ENCODE measurements around the gene CCDC116.
"Not testable (repeated sequence)": the region's sequence is repeated elsewhere in the genome, so short reads cannot be mapped to it uniquely, and the experiment has no call there.

The CCDC116 gene

GRCh38 chr22:21677606-21678443 lies 45.3 kb downstream of the CCDC116 start:
- TF ChIP-seq CSDC2 (CRISPR knock-in tag; IDR thresholded peaks at IDR 0.05) (no peak), CSRNP3 (CRISPR knock-in tag; IDR thresholded peaks at IDR 0.05) (no peak), BACH2 (CRISPR knock-in tag; IDR thresholded peaks at IDR 0.05; ENCODE audit: borderline replicate concordance) (no peak), ZFP3 (CRISPR knock-in tag; IDR thresholded peaks at IDR 0.05) (no peak), ARNTL (CRISPR knock-in tag; IDR thresholded peaks at IDR 0.05; ENCODE audit: borderline replicate concordance, low read depth) (no peak), ZNF8 (CRISPR knock-in tag; IDR thresholded peaks at IDR 0.05) (no peak), ZNF565 (CRISPR knock-in tag; conservative IDR thresholded peaks at IDR 0.05; ENCODE audit: low read depth) (no peak), ISL1 (CRISPR knock-in tag; IDR thresholded peaks at IDR 0.05) (no peak), OSR1 (CRISPR knock-in tag; IDR thresholded peaks at IDR 0.05) (no peak), TSHZ2 (CRISPR knock-in tag; IDR thresholded peaks at IDR 0.05) (no peak), POU6F1 (CRISPR knock-in tag; IDR thresholded peaks at IDR 0.05; ENCODE audit: borderline replicate concordance, low read depth) (no peak)
- no peak for ATAC-seq

GRCh38 chr22:21678842-21679241 lies 46.3 kb downstream of the CCDC116 start:
- ATAC-seq = not testable (repeated sequence)

- no peak for ATAC-seq
- no peak for TF ChIP-seq ISL1 (CRISPR knock-in tag; IDR thresholded peaks at IDR 0.05)
- TF ChIP-seq CSDC2 (CRISPR knock-in tag; IDR thresholded peaks at IDR 0.05) = no peak
- no peak for TF ChIP-seq CREB5 (CRISPR knock-in tag; IDR thresholded peaks at IDR 0.05; ENCODE audit: low read depth)
- TF ChIP-seq PPARA (CRISPR knock-in tag; IDR thresholded peaks at IDR 0.05; ENCODE audit: borderline replicate concordance) = no peak
- no peak for TF ChIP-seq GLIS3 (CRISPR knock-in tag; IDR thresholded peaks at IDR 0.05)
- no peak for TF ChIP-seq PATZ1 (CRISPR knock-in tag; IDR thresholded peaks at IDR 0.05; ENCODE audit: borderline replicate concordance)
- no peak for TF ChIP-seq ZNF8 (CRISPR knock-in tag; IDR thresholded peaks at IDR 0.05)
- no peak for TF ChIP-seq ESRRG (CRISPR knock-in tag; IDR thresholded peaks at IDR 0.05)
- TF ChIP-seq OSR1 (CRISPR knock-in tag; IDR thresholded peaks at IDR 0.05) = no peak
- no peak for TF ChIP-seq POU6F1 (CRISPR knock-in tag; IDR thresholded peaks at IDR 0.05; ENCODE audit: borderline replicate concordance, low read depth)
- no peak for TF ChIP-seq ZFP3 (CRISPR knock-in tag; IDR thresholded peaks at IDR 0.05)
- TF ChIP-seq ZFP30 (CRISPR knock-in tag; IDR thresholded peaks at IDR 0.05) = no peak
- no peak for TF ChIP-seq ZNF565 (CRISPR knock-in tag; conservative IDR thresholded peaks at IDR 0.05; ENCODE audit: low read depth)
- no peak for TF ChIP-seq BACH2 (CRISPR knock-in tag; IDR thresholded peaks at IDR 0.05; ENCODE audit: borderline replicate concordance)
- TF ChIP-seq ARNTL (CRISPR knock-in tag; IDR thresholded peaks at IDR 0.05; ENCODE audit: borderline replicate concordance, low read depth) = no peak
These were observed 46.8 kb downstream of the CCDC116 start for GRCh38 chr22:21679383-21679782.
